ENCODE measurements around the gene MSI1.

- no peak for TF ChIP-seq CTCF (IDR thresholded peaks at IDR 0.05)
- TF ChIP-seq POLR2A (IDR thresholded peaks at IDR 0.05), result no peak
Observed at GRCh38 chr12:120347766-120348165, 21.2 kb downstream of the MSI1 start.

Measured in thyroid gland (tissue), 4 donors.